GM12865 (cell line): ENCODE data around the gene FANCC.

ENCODE experiments used
- DNase-seq: peaks from one replicate; pipeline ENCODE4 v3.0.0; 2010; ENCODE audit warnings: low read depth
- H3K4me3 ChIP-seq: 2 replicates; pipeline ENCODE4 v1.5.1; 2011; ENCODE audit warnings: mild to moderate bottlenecking, low read depth, low read length, control low read depth
- TF ChIP-seq, protein P1 (sequence below): IDR thresholded peaks from 2 replicates; pipeline ENCODE4 v1.5.1; 2011; ENCODE audit warnings: low read length, control low read depth, low read depth, inconsistent platforms; ENCODE audit not compliant: insufficient read depth; ENCODE audit errors: missing control alignments

The FANCC gene

DNA sequence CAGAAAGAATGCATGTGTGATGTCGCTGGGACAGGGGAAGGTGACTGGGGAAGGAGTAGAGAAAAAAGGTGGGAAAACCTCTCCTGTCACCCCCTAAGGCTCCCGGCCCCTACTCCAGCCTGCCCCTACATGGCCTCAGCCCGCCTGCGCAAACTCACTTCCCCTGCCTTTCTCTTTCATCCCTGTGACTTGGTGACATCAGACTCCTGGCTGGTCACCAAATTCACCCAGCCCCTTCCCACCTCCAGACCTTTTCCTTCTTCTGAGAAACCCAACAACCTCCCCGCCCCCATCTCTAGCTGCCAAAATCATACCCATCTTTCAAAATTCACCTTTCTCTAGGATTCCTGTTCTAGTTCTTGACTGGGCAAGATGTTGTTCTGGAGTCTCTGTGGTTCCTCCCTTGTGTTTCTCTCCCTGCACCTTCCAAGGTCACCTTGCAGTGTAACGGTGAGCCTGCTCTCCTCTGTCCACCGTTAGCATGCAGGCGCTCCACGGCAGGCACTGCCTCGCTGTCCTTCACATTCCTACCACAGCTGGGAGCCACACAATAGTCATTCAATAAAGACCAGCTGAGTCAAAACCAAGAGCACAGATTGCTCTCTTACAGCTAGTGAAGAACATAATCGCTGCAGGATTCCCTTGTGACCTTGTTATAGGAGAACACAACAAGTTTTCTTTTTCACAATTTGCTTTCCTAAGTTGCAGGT is 134.5 kb downstream of the FANCC start:
- TF ChIP-seq, protein P1, sequence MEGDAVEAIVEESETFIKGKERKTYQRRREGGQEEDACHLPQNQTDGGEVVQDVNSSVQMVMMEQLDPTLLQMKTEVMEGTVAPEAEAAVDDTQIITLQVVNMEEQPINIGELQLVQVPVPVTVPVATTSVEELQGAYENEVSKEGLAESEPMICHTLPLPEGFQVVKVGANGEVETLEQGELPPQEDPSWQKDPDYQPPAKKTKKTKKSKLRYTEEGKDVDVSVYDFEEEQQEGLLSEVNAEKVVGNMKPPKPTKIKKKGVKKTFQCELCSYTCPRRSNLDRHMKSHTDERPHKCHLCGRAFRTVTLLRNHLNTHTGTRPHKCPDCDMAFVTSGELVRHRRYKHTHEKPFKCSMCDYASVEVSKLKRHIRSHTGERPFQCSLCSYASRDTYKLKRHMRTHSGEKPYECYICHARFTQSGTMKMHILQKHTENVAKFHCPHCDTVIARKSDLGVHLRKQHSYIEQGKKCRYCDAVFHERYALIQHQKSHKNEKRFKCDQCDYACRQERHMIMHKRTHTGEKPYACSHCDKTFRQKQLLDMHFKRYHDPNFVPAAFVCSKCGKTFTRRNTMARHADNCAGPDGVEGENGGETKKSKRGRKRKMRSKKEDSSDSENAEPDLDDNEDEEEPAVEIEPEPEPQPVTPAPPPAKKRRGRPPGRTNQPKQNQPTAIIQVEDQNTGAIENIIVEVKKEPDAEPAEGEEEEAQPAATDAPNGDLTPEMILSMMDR: no peak
- no peak overlapping the region for H3K4me3 ChIP-seq
- no peak for DNase-seq

DNA sequence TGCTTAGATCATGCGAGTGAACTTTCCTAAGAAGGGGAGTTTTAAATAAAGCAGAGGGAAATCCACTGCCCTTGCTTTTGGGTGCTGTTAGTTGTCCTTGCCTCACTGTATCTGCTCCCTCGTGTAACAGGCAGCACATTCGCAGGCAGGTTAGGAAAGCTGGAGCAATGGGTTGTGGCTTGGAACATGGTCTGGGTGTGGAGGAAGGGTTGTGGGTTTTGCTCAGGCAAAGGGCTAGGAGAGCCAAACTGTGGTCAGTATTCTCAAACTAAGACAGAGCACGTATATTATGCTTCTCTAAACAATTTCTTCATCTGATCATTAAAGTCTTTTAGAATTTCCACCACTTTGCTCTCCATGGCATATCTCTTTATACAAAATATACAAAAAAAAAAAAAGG is 135.7 kb downstream of the FANCC start:
- TF ChIP-seq, protein P1: no peak
- H3K4me3 ChIP-seq: no peak overlapping the region
- DNase-seq: no peak

DNA sequence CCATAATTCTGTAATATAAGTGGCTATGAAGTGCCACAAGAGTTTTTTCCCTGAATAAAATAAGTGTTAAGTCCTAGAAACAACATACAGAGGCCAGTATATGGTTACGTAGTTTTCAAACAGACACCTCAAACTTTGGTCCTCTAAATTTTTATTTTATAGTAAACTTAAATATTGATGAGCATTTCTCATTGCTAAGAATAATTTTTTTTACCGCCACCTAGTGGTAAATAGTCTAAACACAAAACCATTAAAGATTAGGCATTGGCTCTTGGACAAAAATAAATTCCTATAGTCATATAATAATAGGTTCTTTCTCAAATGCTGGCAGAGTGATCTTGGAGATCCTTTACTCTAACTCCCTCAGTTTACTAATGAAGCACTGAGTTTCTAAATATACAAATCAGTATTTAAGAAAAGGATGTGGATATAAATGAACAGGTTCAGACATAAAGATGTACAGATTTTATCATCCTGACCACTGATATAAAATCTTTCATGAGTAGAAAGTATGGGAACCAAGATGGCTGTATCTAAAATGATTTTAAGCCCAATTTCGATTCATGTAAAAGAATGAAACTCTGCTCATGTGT is 136.2 kb downstream of the FANCC start:
- no peak overlapping the region for H3K4me3 ChIP-seq
- no peak for DNase-seq
- TF ChIP-seq, protein P1: peak; percentile 13

DNA sequence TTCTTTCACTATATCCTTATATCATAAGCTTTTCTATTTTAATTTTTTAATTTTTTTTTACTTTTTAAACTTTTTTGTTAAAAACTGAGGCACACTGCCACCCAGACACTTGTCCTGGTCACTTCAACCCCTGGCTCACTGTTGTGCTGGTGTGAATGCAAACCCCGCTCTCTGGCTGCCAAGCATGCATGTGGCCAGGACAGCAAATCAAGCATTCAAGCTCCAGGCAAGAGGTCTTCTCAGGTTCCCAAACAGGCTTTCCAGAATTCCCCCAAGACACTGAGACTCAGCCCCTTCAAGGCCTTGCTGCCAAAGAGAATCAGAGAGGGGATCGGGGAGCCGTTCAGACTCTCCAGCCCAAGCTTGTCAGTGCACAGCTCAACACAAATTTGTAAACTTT is 139.9 kb downstream of the FANCC start:
- DNase-seq: no peak
- TF ChIP-seq, protein P1: no peak
- no peak overlapping the region for H3K4me3 ChIP-seq

DNA sequence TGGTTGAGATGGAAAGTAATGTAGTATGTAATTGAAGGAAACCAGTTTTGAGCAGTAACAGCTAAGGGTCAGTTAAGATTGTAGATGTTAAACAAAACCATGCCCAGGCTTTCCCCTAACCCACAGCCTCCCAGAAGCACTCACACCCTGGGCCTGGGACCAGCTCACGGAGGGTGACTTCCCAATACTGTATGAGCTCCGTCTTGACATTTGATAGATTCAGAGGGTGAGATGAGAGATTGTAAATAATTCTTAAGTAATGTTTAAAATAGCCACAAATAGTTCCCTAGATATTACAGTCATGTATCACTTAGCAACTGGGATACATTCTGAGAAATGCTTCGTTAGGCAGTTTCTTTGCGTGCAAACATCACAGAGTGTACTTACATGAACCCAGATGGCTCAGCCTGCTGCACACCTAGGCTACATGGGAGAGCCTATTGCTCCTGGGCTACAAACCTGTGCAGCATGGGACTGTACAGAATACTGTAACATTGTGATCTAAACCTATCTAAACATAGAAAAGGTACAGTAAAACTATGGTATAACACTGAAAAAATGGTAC is 140.7 kb downstream of the FANCC start:
- DNase-seq: no peak
- no peak overlapping the region for H3K4me3 ChIP-seq
- TF ChIP-seq, protein P1: no peak

DNA sequence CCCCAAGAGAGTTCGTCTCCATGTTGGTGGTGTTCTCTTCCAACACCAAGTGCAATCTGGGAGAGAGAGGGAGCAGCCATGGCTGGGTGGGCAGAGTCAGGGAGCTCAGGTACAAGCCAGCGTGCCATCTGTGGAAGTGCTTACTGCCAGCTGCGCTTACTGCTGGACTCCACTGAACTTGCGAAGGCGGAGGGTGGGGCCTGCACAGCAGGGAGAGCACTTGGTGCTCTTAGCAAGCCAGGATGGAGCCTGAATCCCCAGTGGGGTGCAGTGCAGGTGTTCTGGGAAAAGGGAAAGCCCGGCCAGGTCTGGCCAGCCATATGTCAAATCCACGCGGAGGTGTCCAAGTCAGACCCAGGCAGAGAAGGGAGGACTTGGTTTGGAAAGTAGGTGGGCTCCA is 142.0 kb downstream of the FANCC start:
- no peak for DNase-seq
- no peak overlapping the region for H3K4me3 ChIP-seq
- TF ChIP-seq, protein P1: no peak
